Measurements from ENCODE around the gene MTMR10.

MTMR10 gene

GRCh38 chr15:30956216-30957124, 35.0 kb downstream of the MTMR10 start:
- peak; percentile 61 for DNase-seq

- DNase-seq = no peak
Observed at GRCh38 chr15:30954674-30955073, 36.8 kb downstream of the MTMR10 start.

- DNase-seq = peak; percentile 47
Observed at GRCh38 chr15:30953731-30954378, 37.6 kb downstream of the MTMR10 start.

- no peak for DNase-seq
Observed at GRCh38 chr15:30953183-30953582, 38.2 kb downstream of the MTMR10 start.

GRCh38 chr15:30943654-30944335, 47.6 kb downstream of the MTMR10 start:
- no peak for DNase-seq

GRCh38 chr15:30941520-30941919, 49.9 kb downstream of the MTMR10 start:
- DNase-seq = no peak

GRCh38 chr15:30940359-30940758, 51.1 kb downstream of the MTMR10 start:
- no peak for DNase-seq

GRCh38 chr15:30939161-30939560, 52.3 kb downstream of the MTMR10 start:
- no peak for DNase-seq

- DNase-seq = no peak
Observed at GRCh38 chr15:30933293-30933692, 58.1 kb downstream of the MTMR10 start.

GRCh38 chr15:30930422-30930821, 61.0 kb downstream of the MTMR10 start:
- no peak for DNase-seq

GRCh38 chr15:30929982-30930381, 61.4 kb downstream of the MTMR10 start:
- no peak for DNase-seq

- DNase-seq = no peak
Observed at GRCh38 chr15:30929064-30929669, 62.3 kb downstream of the MTMR10 start.

- no peak for DNase-seq
Observed at GRCh38 chr15:30928076-30928475, 63.4 kb downstream of the MTMR10 start.

GRCh38 chr15:30927148-30927761, 64.2 kb downstream of the MTMR10 start:
- DNase-seq = no peak

- DNase-seq = no peak
Observed at GRCh38 chr15:30926161-30926560, 65.3 kb downstream of the MTMR10 start.

GRCh38 chr15:30925686-30926085, 65.7 kb downstream of the MTMR10 start:
- no peak for DNase-seq

GRCh38 chr15:30924353-30924752, 67.1 kb downstream of the MTMR10 start:
- peak; percentile 88 for DNase-seq

GRCh38 chr15:30923429-30923828, 68.0 kb downstream of the MTMR10 start:
- no peak for DNase-seq

- DNase-seq = peak; percentile 88
Observed at GRCh38 chr15:30922480-30923311, 68.7 kb downstream of the MTMR10 start.

- peak; percentile 59 for DNase-seq
Observed at GRCh38 chr15:30921781-30922479, 69.5 kb downstream of the MTMR10 start.

- no peak for DNase-seq
Observed at GRCh38 chr15:30921106-30921505, 70.3 kb downstream of the MTMR10 start.

Measured in kidney glomerular epithelial cell (primary cell).